Glutamatergic neuron (in vitro differentiated cells): ENCODE results near the gene HNRNPH2. TPM values are rescaled to one million over a fixed set of nuclear protein-coding genes. Genes with fewer than 3 reads are reported as not detected.

ENCODE experiments used
- DNase-seq: peaks from one replicate; pipeline ENCODE4 v3.0.0; 2022
- H3K27ac Mint-ChIP-seq: one replicate; pipeline ENCODE4 v1.8.0; 2020; ENCODE audit warnings: mild to moderate bottlenecking, mixed read lengths, inconsistent platforms; ENCODE audit not compliant: unreplicated experiment
- H3K27me3 Mint-ChIP-seq: one replicate; pipeline ENCODE4 v1.8.0; 2020; ENCODE audit warnings: mild to moderate bottlenecking, moderate library complexity, mixed read lengths, inconsistent platforms; ENCODE audit not compliant: unreplicated experiment
- H3K36me3 Mint-ChIP-seq: one replicate; pipeline ENCODE4 v1.8.0; 2020; ENCODE audit warnings: mild to moderate bottlenecking, mixed read lengths, inconsistent platforms; ENCODE audit not compliant: unreplicated experiment
- H3K4me1 Mint-ChIP-seq: one replicate; pipeline ENCODE4 v1.8.0; 2020; ENCODE audit warnings: mild to moderate bottlenecking, low read depth, mixed read lengths, inconsistent platforms; ENCODE audit not compliant: unreplicated experiment
- H3K4me3 Mint-ChIP-seq: one replicate; pipeline ENCODE4 v1.8.0; 2020; ENCODE audit warnings: mild to moderate bottlenecking, mixed read lengths, inconsistent platforms; ENCODE audit not compliant: unreplicated experiment
- H3K9me3 Mint-ChIP-seq: one replicate; pipeline ENCODE4 v1.8.0; 2020; ENCODE audit warnings: mild to moderate bottlenecking, moderate library complexity, mixed read lengths, inconsistent platforms; ENCODE audit not compliant: unreplicated experiment
- CTCF ChIP-seq: fragments of 200-600 bp; sonication (generic); IDR thresholded peaks from one replicate; pipeline ENCODE4 v1.5.0; 2021; ENCODE audit not compliant: partially characterized antibody, unreplicated experiment
- total RNA-seq: library from RNA; stranded (reverse); fragmentation: NEBNext Ultra II Directional; extraction: Animal tissue kit (Norgen Biotek cat#: 25700); gene quantifications from one replicate; pipeline ENCODE4 v1.2.1, GENCODE V29; 2021; ENCODE audit not compliant: unreplicated experiment

Gene HNRNPH2
- total RNA-seq, 1 donor from 2014 or later: 67.7 TPM

GRCh38 chrX:101390664-101391525, 17.1 kb upstream of the HNRNPH2 start, which contains the start of gene RPL36A:
Gene RPL36A, plus strand, starts transcription at chrX:101391011. Its CDS starts 33 bp downstream, at chrX:101391044.
- Mint-ChIP-seq H3K27me3 (peaks cover 4% of the 10 kb centered on the region), H3K4me1 (peaks cover 1% of the 10 kb centered on the region), H3K36me3 (no peaks in the 10 kb centered on the region), H3K9me3 (peaks cover 2% of the 10 kb centered on the region), H3K4me3 (peak within 1 kb of the TSS; percentile 94), H3K27ac (peak within 1 kb of the TSS; percentile 93)
- peak; percentile 23 for TF ChIP-seq CTCF
- peak; percentile 84 for DNase-seq

GRCh38 chrX:101391831-101392230, 16.2 kb upstream of the HNRNPH2 start:
- DNase-seq: no peak
- H3K27me3 Mint-ChIP-seq: peaks cover 2% of the 10 kb centered on the region

GRCh38 chrX:101393530-101394305, 14.3 kb upstream of the HNRNPH2 start:
- H3K4me3 Mint-ChIP-seq: no peak overlapping the region
- no peak for TF ChIP-seq CTCF

More at GRCh38 chrX:101391831-101392230, 16.2 kb upstream of the HNRNPH2 start:
- peak overlapping the region; percentile 93 for H3K27ac Mint-ChIP-seq
- peaks cover 2% of the 10 kb centered on the region for H3K9me3 Mint-ChIP-seq
- H3K4me3 Mint-ChIP-seq: peak overlapping the region; percentile 94
- no peak for TF ChIP-seq CTCF
- peaks cover 1% of the 10 kb centered on the region for H3K4me1 Mint-ChIP-seq
- no peaks in the 10 kb centered on the region for H3K36me3 Mint-ChIP-seq

GRCh38 chrX:101394372-101394771, 13.7 kb upstream of the HNRNPH2 start:
- no peak overlapping the region for H3K27ac Mint-ChIP-seq
- H3K9me3 Mint-ChIP-seq: peaks cover 2% of the 10 kb centered on the region
- no peak for DNase-seq
- peaks cover 1% of the 10 kb centered on the region for H3K4me1 Mint-ChIP-seq
- H3K4me3 Mint-ChIP-seq: no peak overlapping the region
- no peak for TF ChIP-seq CTCF
- H3K27me3 Mint-ChIP-seq: peaks cover 2% of the 10 kb centered on the region
- no peaks in the 10 kb centered on the region for H3K36me3 Mint-ChIP-seq

More at GRCh38 chrX:101393530-101394305, 14.3 kb upstream of the HNRNPH2 start:
- peaks cover 2% of the 10 kb centered on the region for H3K9me3 Mint-ChIP-seq
- no peaks in the 10 kb centered on the region for H3K36me3 Mint-ChIP-seq
- H3K27me3 Mint-ChIP-seq: peaks cover 2% of the 10 kb centered on the region
- peaks cover 1% of the 10 kb centered on the region for H3K4me1 Mint-ChIP-seq
- no peak overlapping the region for H3K27ac Mint-ChIP-seq
- no peak for DNase-seq
